SU-DHL-6 (cell line): ENCODE measurements around the gene PSKH1.
A peak's percentile ranks its signal among the peaks of the same experiment; 100 is the strongest.

Source experiments
- H2AFZ ChIP-seq: fragments of 200-600 bp; sonication (generic); 2 replicates; pipeline ENCODE4 v1.6.1; 2014; ENCODE audit warnings: low read depth, mild to moderate bottlenecking, moderate library complexity, mixed read lengths, antibody characterized with exemption, low read length; ENCODE audit not compliant: severe bottlenecking
- H3F3A ChIP-seq: fragments of 200-600 bp; shearing (Covaris generic); 2 replicates; pipeline ENCODE4 v1.6.0; 2016; ENCODE audit warnings: antibody characterized with exemption, mild to moderate bottlenecking; ENCODE audit not compliant: insufficient read depth
- H3K27ac ChIP-seq: fragments of 200-600 bp; sonication (generic); 2 replicates; pipeline ENCODE4 v1.5.1; 2016; ENCODE audit warnings: low read depth, mild to moderate bottlenecking, low read length, moderate library complexity, mixed read lengths
- H3K27me3 ChIP-seq: fragments of 200-600 bp; sonication (generic), shearing (Covaris generic); 2 replicates; pipeline ENCODE4 v1.6.0; 2014; ENCODE audit warnings: mild to moderate bottlenecking, low read length
- H3K36me3 ChIP-seq: fragments of 200-600 bp; sonication (generic); 2 replicates; pipeline ENCODE4 v1.6.1; 2014; ENCODE audit warnings: mild to moderate bottlenecking, low read length, mixed read lengths
- H3K4me2 ChIP-seq: fragments of 300-600, 200-600 bp; shearing (Covaris generic), sonication (generic); 2 replicates; pipeline ENCODE4 v1.6.0; 2014; ENCODE audit warnings: low read length, low read depth, mild to moderate bottlenecking; ENCODE audit not compliant: poor library complexity, severe bottlenecking
- H3K4me3 ChIP-seq: fragments of 200-600 bp; sonication (generic); 2 replicates; pipeline ENCODE4 v1.5.1; 2014; ENCODE audit warnings: antibody characterized with exemption, low read length, mild to moderate bottlenecking, mixed read lengths; ENCODE audit not compliant: insufficient read depth, poor library complexity, severe bottlenecking
- H3K79me2 ChIP-seq: fragments of 200-600 bp; sonication (generic); 2 replicates; pipeline ENCODE4 v1.6.1; 2014; ENCODE audit warnings: mild to moderate bottlenecking, low read length, moderate library complexity; ENCODE audit not compliant: insufficient read depth
- H3K9ac ChIP-seq: fragments of 200-600 bp; sonication (generic); 2 replicates; pipeline ENCODE4 v1.7.0; 2014; ENCODE audit warnings: mild to moderate bottlenecking, low read length
- H3K9me2 ChIP-seq: fragments of 200-600 bp; sonication (generic); replicated peaks from 2 replicates; pipeline ENCODE4 v1.6.1; 2014; ENCODE audit warnings: low read length; ENCODE audit not compliant: insufficient read depth
- H3K9me3 ChIP-seq: fragments of 200-600 bp; sonication (generic); 2 replicates; pipeline ENCODE4 v1.6.1; 2014; ENCODE audit warnings: low read length, mixed read lengths; ENCODE audit not compliant: insufficient read depth
- H4K20me1 ChIP-seq: fragments of 200-600 bp; sonication (generic); 2 replicates; pipeline ENCODE4 v1.6.1; 2014; ENCODE audit warnings: low read depth, mild to moderate bottlenecking, antibody characterized with exemption, low read length, moderate library complexity, mixed read lengths
- EZH2phosphoT487 ChIP-seq: fragments of 200-600 bp; sonication (generic), shearing (Covaris generic); conservative IDR thresholded peaks from 2 replicates; pipeline ENCODE4 v1.6.1; 2018; ENCODE audit warnings: mild to moderate bottlenecking, antibody characterized with exemption, low read length, moderate library complexity, mixed read lengths
- TF ChIP-seq, protein P1 (sequence below): fragments of 200-600 bp; sonication (generic); IDR thresholded peaks from one replicate; pipeline ENCODE4 v1.5.1; 2017; ENCODE audit warnings: antibody characterized with exemption, mild to moderate bottlenecking, low read length, moderate library complexity; ENCODE audit not compliant: insufficient read depth, poor library complexity, severe bottlenecking

PSKH1 gene

DNA sequence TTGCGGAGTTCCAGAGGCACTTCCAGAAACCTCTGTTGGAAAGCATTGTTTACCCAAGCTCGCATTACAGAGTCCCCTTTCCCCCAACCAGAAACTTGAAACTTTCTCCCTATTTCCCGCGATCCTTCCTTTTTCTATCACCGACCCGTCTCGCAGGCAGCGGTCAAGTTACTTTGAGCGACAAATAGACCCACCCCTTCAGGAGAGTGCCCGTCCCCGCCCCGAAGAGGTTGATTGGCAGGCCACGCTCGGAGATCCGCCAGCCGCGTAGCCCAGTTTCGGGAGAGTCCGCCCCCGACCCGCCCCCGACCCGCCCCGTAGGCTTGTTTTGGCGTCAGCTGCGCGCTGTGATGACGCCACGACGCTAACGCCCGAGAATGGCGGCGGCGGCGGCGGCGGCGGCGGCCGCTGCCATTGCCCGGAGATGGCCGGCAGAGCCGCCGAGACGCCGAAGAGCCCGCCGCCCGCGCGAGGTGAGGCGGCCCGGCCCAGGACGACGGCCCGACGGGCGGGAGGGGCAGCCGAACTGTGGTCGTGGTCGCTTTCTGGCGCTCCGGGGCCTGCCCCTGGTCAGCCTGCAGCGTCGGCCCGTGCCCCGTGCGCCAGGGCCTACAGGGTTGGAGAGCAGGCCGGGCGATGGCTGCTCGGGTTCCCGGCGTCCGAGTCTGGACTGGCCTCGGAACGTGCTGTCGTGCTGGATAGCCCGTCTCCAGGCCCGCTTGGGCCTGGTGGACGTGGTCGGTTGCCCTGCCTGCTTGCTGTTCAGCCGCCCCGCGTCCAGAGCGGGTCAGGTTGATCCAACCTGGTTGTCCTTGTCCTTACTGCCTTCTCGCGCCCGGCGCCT, at the start of gene PSKH1:
Gene PSKH1, plus strand, starts transcription at position 356 of the 844 bp plus-strand sequence. CDS start 15,496 bp downstream, outside the sequence.
- peak within 1 kb of the TSS; percentile 76 for H3K9ac ChIP-seq
- no peaks in the 10 kb centered on the region for H3K27me3 ChIP-seq
- no peak for TF ChIP-seq EZH2phosphoT487
- TF ChIP-seq, protein P1, sequence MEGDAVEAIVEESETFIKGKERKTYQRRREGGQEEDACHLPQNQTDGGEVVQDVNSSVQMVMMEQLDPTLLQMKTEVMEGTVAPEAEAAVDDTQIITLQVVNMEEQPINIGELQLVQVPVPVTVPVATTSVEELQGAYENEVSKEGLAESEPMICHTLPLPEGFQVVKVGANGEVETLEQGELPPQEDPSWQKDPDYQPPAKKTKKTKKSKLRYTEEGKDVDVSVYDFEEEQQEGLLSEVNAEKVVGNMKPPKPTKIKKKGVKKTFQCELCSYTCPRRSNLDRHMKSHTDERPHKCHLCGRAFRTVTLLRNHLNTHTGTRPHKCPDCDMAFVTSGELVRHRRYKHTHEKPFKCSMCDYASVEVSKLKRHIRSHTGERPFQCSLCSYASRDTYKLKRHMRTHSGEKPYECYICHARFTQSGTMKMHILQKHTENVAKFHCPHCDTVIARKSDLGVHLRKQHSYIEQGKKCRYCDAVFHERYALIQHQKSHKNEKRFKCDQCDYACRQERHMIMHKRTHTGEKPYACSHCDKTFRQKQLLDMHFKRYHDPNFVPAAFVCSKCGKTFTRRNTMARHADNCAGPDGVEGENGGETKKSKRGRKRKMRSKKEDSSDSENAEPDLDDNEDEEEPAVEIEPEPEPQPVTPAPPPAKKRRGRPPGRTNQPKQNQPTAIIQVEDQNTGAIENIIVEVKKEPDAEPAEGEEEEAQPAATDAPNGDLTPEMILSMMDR: no peak
- H3K4me2 ChIP-seq: peak within 1 kb of the TSS; percentile 93
- H2AFZ ChIP-seq: peak within 1 kb of the TSS; percentile 81
- H3F3A ChIP-seq: no peaks in the 10 kb centered on the region; the same call in 1 of the 2 replicates
- no peaks in the 10 kb centered on the region for H3K36me3 ChIP-seq
- H3K9me3 ChIP-seq: no peaks in the 10 kb centered on the region
- H3K27ac ChIP-seq: peak within 1 kb of the TSS; percentile 20; the same call in 1 of the 2 replicates
- peaks cover 14% of the 10 kb centered on the region for H3K79me2 ChIP-seq
- H3K4me3 ChIP-seq: peak within 1 kb of the TSS; percentile 92
- H4K20me1 ChIP-seq: no peaks in the 10 kb centered on the region
- no peaks in the 10 kb centered on the region for H3K9me2 ChIP-seq

DNA sequence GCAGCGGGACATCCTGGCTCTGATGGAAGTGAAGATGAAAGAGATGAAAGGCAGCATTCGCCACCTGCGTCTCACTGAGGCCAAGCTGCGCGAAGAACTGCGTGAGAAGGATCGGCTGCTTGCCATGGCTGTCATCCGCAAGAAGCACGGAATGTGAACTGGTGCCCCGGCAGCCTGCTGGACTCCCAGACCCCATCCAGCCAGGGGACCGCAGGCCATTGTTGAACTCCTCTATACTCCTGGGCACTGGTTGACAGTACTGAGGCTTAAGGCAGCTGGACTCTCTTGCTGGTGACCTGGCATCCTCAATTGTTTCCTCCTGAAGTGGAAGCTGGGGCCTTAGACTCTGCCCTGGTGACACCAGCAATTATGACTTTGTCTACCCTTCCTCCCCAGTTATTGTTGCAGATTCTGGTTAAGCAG, 49.7 kb upstream of the PSKH1 start:
- no peaks in the 10 kb centered on the region for H3K9me2 ChIP-seq
- H3K4me2 ChIP-seq: peak overlapping the region; percentile 85
- H3K79me2 ChIP-seq: peaks cover 41% of the 10 kb centered on the region
- peak overlapping the region; percentile 96 for H3K9ac ChIP-seq
- no peaks in the 10 kb centered on the region for H3K27me3 ChIP-seq
- TF ChIP-seq EZH2phosphoT487: no peak
- TF ChIP-seq, protein P1: no peak
- no peak overlapping the region for H2AFZ ChIP-seq
- H3K27ac ChIP-seq: peak overlapping the region; percentile 92
- H3K36me3 ChIP-seq: no peaks in the 10 kb centered on the region
- H3F3A ChIP-seq: peaks cover 22% of the 10 kb centered on the region
- H3K4me3 ChIP-seq: peak overlapping the region; percentile 85
- H3K9me3 ChIP-seq: no peaks in the 10 kb centered on the region
- H4K20me1 ChIP-seq: peaks cover 5% of the 10 kb centered on the region; the same call in 1 of the 2 replicates

DNA sequence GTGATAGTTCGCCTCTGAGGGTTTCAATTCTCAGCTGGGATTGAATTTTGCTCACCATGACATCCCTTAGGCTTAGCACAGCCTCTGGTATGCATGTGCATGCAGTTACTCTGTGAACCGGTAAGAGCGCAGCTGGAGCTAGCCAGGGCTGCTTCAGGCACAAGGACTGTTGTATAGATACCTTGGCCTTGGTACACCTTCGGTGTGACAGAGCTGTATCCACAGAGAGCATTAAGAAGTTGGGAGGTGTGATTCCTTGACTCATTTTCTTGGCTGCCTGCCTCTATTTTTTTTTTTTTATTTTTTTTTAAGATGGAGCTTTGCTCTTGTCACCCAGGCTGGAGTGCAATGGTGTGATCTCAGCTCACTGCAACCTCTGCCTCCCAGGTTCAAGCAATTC, 48.6 kb upstream of the PSKH1 start:
- no peak overlapping the region; the same call in 1 of the 2 replicates for H3K27ac ChIP-seq

More for the DNA sequence above, 48.6 kb upstream of the PSKH1 start:
- H2AFZ ChIP-seq: no peak overlapping the region
- no peak for TF ChIP-seq EZH2phosphoT487
- TF ChIP-seq, protein P1: no peak
- H3K36me3 ChIP-seq: no peaks in the 10 kb centered on the region
- peak overlapping the region; percentile 96; the same call in 1 of the 2 replicates for H3K9ac ChIP-seq
- H4K20me1 ChIP-seq: peaks cover 5% of the 10 kb centered on the region; the same call in 1 of the 2 replicates
- no peaks in the 10 kb centered on the region for H3K9me3 ChIP-seq
- peaks cover 22% of the 10 kb centered on the region for H3F3A ChIP-seq
- peak overlapping the region; percentile 85 for H3K4me2 ChIP-seq
- peaks cover 52% of the 10 kb centered on the region for H3K79me2 ChIP-seq
- H3K4me3 ChIP-seq: peak overlapping the region; percentile 85
- no peaks in the 10 kb centered on the region for H3K9me2 ChIP-seq
- H3K27me3 ChIP-seq: no peaks in the 10 kb centered on the region
